SH-SY5Y (cell line): ENCODE data around the gene SLC39A11.

Experiments
- GATA2 ChIP-seq: IDR thresholded peaks from 2 replicates; pipeline ENCODE4 v1.6.1; 2011; ENCODE audit warnings: mild to moderate bottlenecking, low read depth, low read length
- GATA3 ChIP-seq: IDR thresholded peaks from 2 replicates; pipeline ENCODE4 v1.6.1; 2011; ENCODE audit warnings: low read depth, mild to moderate bottlenecking, low read length, moderate library complexity

DNA sequence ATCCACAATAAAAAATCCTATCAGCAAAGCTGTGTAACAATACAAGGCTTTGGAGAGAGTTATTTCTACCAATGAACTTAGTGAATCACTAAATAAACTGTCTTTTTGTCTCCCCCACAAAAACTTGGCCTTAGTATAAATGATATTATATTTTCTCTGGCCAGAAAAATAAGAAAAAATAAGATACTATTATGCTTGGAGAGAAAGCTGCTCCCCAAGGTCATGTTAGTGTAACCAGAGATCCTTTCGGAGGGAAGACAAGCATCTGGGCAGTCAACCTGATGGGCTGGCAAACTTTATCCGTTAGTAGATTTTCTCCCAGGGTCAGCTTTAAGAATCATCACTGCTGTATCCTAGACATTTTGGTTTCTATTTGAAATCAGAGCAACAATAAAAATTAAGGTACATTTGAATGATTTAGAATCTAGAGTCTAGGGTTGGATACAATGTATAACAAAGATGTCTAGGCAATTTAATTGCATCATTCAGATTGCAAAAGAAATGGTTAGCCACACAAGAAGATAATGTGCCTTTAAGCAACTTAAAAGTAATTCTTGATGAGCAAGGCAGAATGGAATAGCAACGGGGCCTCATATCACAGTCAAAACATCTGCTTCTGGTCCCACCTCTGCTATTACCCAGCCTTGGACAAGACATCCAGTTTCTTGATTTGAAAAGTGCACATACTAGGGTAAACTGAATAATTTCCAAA lies 280.4 kb downstream of the SLC39A11 start:
- TF ChIP-seq GATA2 (no peak), GATA3 (no peak)
